H1 (cell line): ENCODE data around the gene BRD1. TPM values are rescaled to one million over a fixed set of nuclear protein-coding genes. Genes with fewer than 3 reads are reported as not detected.

Source experiments
- CTCF ChIA-PET: fragments of 300-600 bp; sonication (Branson Sonifier 250); formaldehyde crosslinking; loops from one replicate; lab custom pipeline; 2021; ENCODE audit not compliant: partially characterized antibody; lab: Charles Lee
- POLR2A ChIA-PET: fragments of 300-600 bp; sonication (Branson Sonifier 250); formaldehyde crosslinking; loops from one replicate; lab custom pipeline; 2021; ENCODE audit warnings: inconsistent platforms; ENCODE audit not compliant: partially characterized antibody; lab: Charles Lee
- DNase-seq, 2 experiments: peaks; one replicate each; pipeline versions ENCODE4 v3.0.0 to v3.0.0-alpha.2; 2010 to 2022; ENCODE audit warnings: low spot score in 2 of 2, low read depth in 1 of 2, mixed read lengths in 1 of 2
- FAIRE-seq: peaks from 2 replicates; lab custom pipeline; 2011; peaks lifted over from hg19 to GRCh38; lab: Jason Lieb, UNC
- H2AFZ ChIP-seq: 2 replicates; pipeline ENCODE4 v1.8.1; 2012; ENCODE audit warnings: low read length, inconsistent platforms
- H2AK5ac ChIP-seq: 2 replicates; pipeline ENCODE4 v1.6.1; 2013; ENCODE audit warnings: low read depth, low read length
- H2BK120ac ChIP-seq: replicated peaks from 2 replicates; pipeline ENCODE3; 2013; ENCODE audit warnings: low read depth, low read length, inconsistent platforms
- H2BK12ac ChIP-seq: 2 replicates; pipeline ENCODE4 v1.6.1; 2013; ENCODE audit warnings: low read depth, low read length
- H2BK15ac ChIP-seq: 2 replicates; pipeline ENCODE4 v1.6.1; 2013; ENCODE audit warnings: low read length
- H2BK20ac ChIP-seq: 2 replicates; pipeline ENCODE4 v1.6.1; 2013; ENCODE audit warnings: low read length
- H2BK5ac ChIP-seq: 2 replicates; pipeline ENCODE4 v1.6.1; 2013; ENCODE audit warnings: low read depth, low read length
- H3K14ac ChIP-seq: 2 replicates; pipeline ENCODE4 v1.6.1; 2013; ENCODE audit warnings: inconsistent platforms; ENCODE audit not compliant: insufficient read length
- H3K18ac ChIP-seq: 2 replicates; pipeline ENCODE4 v1.6.1; 2013; ENCODE audit warnings: low read length; ENCODE audit errors: extremely low read depth
- H3K23ac ChIP-seq: 2 replicates; pipeline ENCODE4 v1.6.1; 2013; ENCODE audit warnings: inconsistent platforms; ENCODE audit not compliant: insufficient read length
- H3K23me2 ChIP-seq: 2 replicates; pipeline ENCODE4 v1.6.1; 2013; ENCODE audit warnings: low read depth, low read length
- H3K27ac ChIP-seq: 2 replicates; pipeline ENCODE4 v1.6.1; 2011; ENCODE audit warnings: low read depth, low read length, inconsistent platforms
- H3K27me3 ChIP-seq, 4 experiments: replicated peaks in 1 of 4; 1 replicate in 1 of 4; 2 replicates in 3 of 4; pipeline versions ENCODE4 v1.6.1 to v1.8.1; 2011 to 2013; ENCODE audit warnings: low read length in 3 of 4, mild to moderate bottlenecking in 3 of 4, inconsistent platforms in 2 of 4, mixed read lengths in 2 of 4, moderate library complexity in 1 of 4; ENCODE audit not compliant: control insufficient read depth in 3 of 4, insufficient read depth in 3 of 4; ENCODE audit errors: extremely low read depth in 1 of 4
- H3K36me3 ChIP-seq, 4 experiments: 2 replicates each; pipeline versions ENCODE4 v1.6.1 to v1.8.1; 2011 to 2013; ENCODE audit warnings: mild to moderate bottlenecking in 4 of 4, low read length in 3 of 4, moderate library complexity in 2 of 4, control low read depth in 1 of 4, inconsistent platforms in 1 of 4; ENCODE audit not compliant: insufficient read depth in 4 of 4, control insufficient read depth in 2 of 4
- H3K4ac ChIP-seq: replicated peaks from 2 replicates; pipeline ENCODE3; 2013; ENCODE audit warnings: low read length, low read depth, mixed read lengths, inconsistent platforms; ENCODE audit not compliant: insufficient read length
- H3K4me1 ChIP-seq, 4 experiments: replicated peaks in 1 of 4; 1 replicate in 1 of 4; 2 replicates in 3 of 4; pipeline versions ENCODE4 v1.6.1 to v1.8.1; 2011 to 2013; ENCODE audit warnings: low read length in 3 of 4, inconsistent platforms in 2 of 4, mixed read lengths in 1 of 4; ENCODE audit not compliant: insufficient read depth in 4 of 4, control insufficient read depth in 3 of 4
- H3K4me2 ChIP-seq, 2 experiments: 2 replicates each; pipeline versions ENCODE4 v1.6.1 to v1.8.1; 2011 to 2013; ENCODE audit warnings: low read depth in 2 of 2, low read length in 2 of 2, control low read depth in 1 of 2, inconsistent platforms in 1 of 2, mild to moderate bottlenecking in 1 of 2; ENCODE audit not compliant: insufficient read depth in 1 of 2
- H3K4me3 ChIP-seq, 4 experiments: fragments of 200-600, 300-600 bp in 1 of 4; sonication (generic), shearing (Covaris generic), sonication (Bioruptor Twin) in 1 of 4; 2 replicates each; pipeline versions ENCODE4 v1.5.1 to v1.8.1; 2011 to 2016; ENCODE audit warnings: low read length in 4 of 4, low read depth in 3 of 4, control low read depth in 2 of 4, inconsistent platforms in 2 of 4, mild to moderate bottlenecking in 2 of 4, mixed read lengths in 1 of 4, moderate library complexity in 1 of 4; ENCODE audit not compliant: insufficient read depth in 2 of 4; ENCODE audit errors: extremely low read depth in 1 of 4
- H3K56ac ChIP-seq: replicated peaks from 2 replicates; pipeline ENCODE3; 2013; ENCODE audit warnings: low read depth, mild to moderate bottlenecking, mixed read lengths, low read length, inconsistent platforms; ENCODE audit not compliant: insufficient read length
- H3K79me1 ChIP-seq: 2 replicates; pipeline ENCODE4 v1.6.1; 2013; ENCODE audit warnings: low read depth, low read length, control low read depth
- H3K79me2 ChIP-seq, 2 experiments: 2 replicates each; pipeline versions ENCODE4 v1.6.1 to v1.8.1; 2012 to 2013; ENCODE audit warnings: low read length in 2 of 2, mild to moderate bottlenecking in 2 of 2, inconsistent platforms in 1 of 2; ENCODE audit not compliant: insufficient read depth in 2 of 2, control insufficient read depth in 1 of 2
- H3K9ac ChIP-seq, 4 experiments: replicated peaks in 1 of 4; 1 replicate in 1 of 4; 2 replicates in 3 of 4; pipeline versions ENCODE4 v1.6.1 to v1.8.1; 2011 to 2013; ENCODE audit warnings: low read depth in 3 of 4, low read length in 3 of 4, control low read depth in 2 of 4, mild to moderate bottlenecking in 2 of 4, moderate library complexity in 2 of 4, inconsistent platforms in 1 of 4; ENCODE audit errors: extremely low read depth in 1 of 4
- H3K9me3 ChIP-seq, 2 experiments: 2 replicates each; pipeline versions ENCODE4 v1.6.1 to v1.8.1; 2012 to 2013; ENCODE audit warnings: mild to moderate bottlenecking in 2 of 2, moderate library complexity in 2 of 2, control low read depth in 1 of 2, inconsistent platforms in 1 of 2, low read depth in 1 of 2, low read length in 1 of 2, mixed read lengths in 1 of 2; ENCODE audit not compliant: insufficient read depth in 2 of 2
- H4K20me1 ChIP-seq, 2 experiments: replicated peaks in 1 of 2; 2 replicates each; pipeline versions ENCODE3 to v1.8.1; 2011 to 2013; ENCODE audit warnings: inconsistent platforms in 2 of 2, low read length in 2 of 2, mild to moderate bottlenecking in 1 of 2; ENCODE audit not compliant: insufficient read depth in 2 of 2, control insufficient read depth in 1 of 2
- H4K5ac ChIP-seq: 2 replicates; pipeline ENCODE4 v1.6.1; 2013; ENCODE audit warnings: low read length, low read depth, mixed read lengths, inconsistent platforms; ENCODE audit not compliant: insufficient read length
- H4K8ac ChIP-seq: 2 replicates; pipeline ENCODE4 v1.8.0; 2013; ENCODE audit warnings: mild to moderate bottlenecking, moderate library complexity, low read length, inconsistent platforms; ENCODE audit not compliant: insufficient read depth; ENCODE audit errors: extremely low read depth
- H4K91ac ChIP-seq: replicated peaks from 2 replicates; pipeline ENCODE3; 2013; ENCODE audit warnings: low read length, mixed read lengths, inconsistent platforms; ENCODE audit not compliant: insufficient read length
- CBX5 ChIP-seq: fragments of 300-800, 300-1000 bp; sonication (generic); IDR thresholded peaks from 2 replicates; pipeline ENCODE4 v1.7.1; 2016; ENCODE audit warnings: antibody characterized with exemption, low read length, low read depth
- CHD2 ChIP-seq: IDR thresholded peaks from 2 replicates; pipeline ENCODE4 v1.6.1; 2012; ENCODE audit warnings: low read length, improper control_type of control experiment
- EP300 ChIP-seq, 2 experiments: IDR thresholded peaks; 1 replicate in 1 of 2; 2 replicates in 1 of 2; pipeline ENCODE4 v1.6.1; 2011 to 2012; ENCODE audit warnings: low read depth in 2 of 2, low read length in 2 of 2, mild to moderate bottlenecking in 2 of 2, borderline replicate concordance in 1 of 2, inconsistent platforms in 1 of 2, moderate library complexity in 1 of 2
- EZH2 ChIP-seq: fragments of 200-600 bp; sonication (generic); IDR thresholded peaks from 2 replicates; pipeline ENCODE4 v1.7.1; 2012; ENCODE audit warnings: low read depth, mild to moderate bottlenecking, moderate library complexity, low read length, inconsistent platforms; ENCODE audit not compliant: severe bottlenecking
- JUN ChIP-seq: IDR thresholded peaks from 2 replicates; pipeline ENCODE4 v1.6.1; 2011; ENCODE audit warnings: low read depth, mild to moderate bottlenecking, improper control_type of control experiment, low read length
- KDM1A ChIP-seq: fragments of 200-600, 300-600 bp; sonication (generic); IDR thresholded peaks from 2 replicates; pipeline ENCODE4 v1.7.1; 2016; ENCODE audit warnings: mild to moderate bottlenecking, low read length, borderline replicate concordance
- MAFK ChIP-seq: IDR thresholded peaks from 2 replicates; pipeline ENCODE4 v1.6.1; 2012; ENCODE audit warnings: low read depth, mild to moderate bottlenecking, improper control_type of control experiment, low read length
- PHF8 ChIP-seq: fragments of 200-600 bp; sonication (generic); conservative IDR thresholded peaks from 2 replicates; pipeline ENCODE4 v1.7.1; 2012; ENCODE audit warnings: low read depth, mild to moderate bottlenecking, inconsistent platforms, low read length, moderate library complexity
- POLR2A ChIP-seq, 2 experiments: IDR thresholded peaks; 1 replicate in 1 of 2; 2 replicates in 1 of 2; pipeline ENCODE4 v1.6.1; 2011; ENCODE audit warnings: low read depth in 2 of 2, low read length in 2 of 2, mild to moderate bottlenecking in 2 of 2; ENCODE audit errors: control extremely low read depth in 1 of 2
- SAP30 ChIP-seq: fragments of 300-600 bp; sonication (generic); IDR thresholded peaks from 2 replicates; pipeline ENCODE4 v1.7.1; 2012; ENCODE audit warnings: low read length, moderate library complexity, mild to moderate bottlenecking, inconsistent platforms; ENCODE audit not compliant: insufficient read depth, insufficient replicate concordance
- SP2 ChIP-seq: IDR thresholded peaks from 2 replicates; pipeline ENCODE4 v1.6.1; 2012; ENCODE audit warnings: mild to moderate bottlenecking, low read length, inconsistent platforms
- TBP ChIP-seq: IDR thresholded peaks from 2 replicates; pipeline ENCODE4 v1.6.1; 2011; ENCODE audit warnings: low read depth, low read length, improper control_type of control experiment
- TCF12 ChIP-seq: IDR thresholded peaks from 2 replicates; pipeline ENCODE4 v1.6.1; 2011; ENCODE audit warnings: low read depth, mild to moderate bottlenecking, low read length
- WGBS, 2 experiments: shearing (Covaris generic) in 1 of 2; methylation state at CpG; one replicate each; pipeline versions ENCODE4 v1.1.6 to v1.1.7; 2013 to 2015; ENCODE audit warnings: low lambda C conversion rate in 2 of 2, mixed read lengths in 2 of 2, inconsistent platforms in 1 of 2, low coverage in 1 of 2, missing lambda C conversion rate in 1 of 2; ENCODE audit not compliant: insufficient replicate concordance in 2 of 2, insufficient coverage in 1 of 2, insufficient read length in 1 of 2; ENCODE audit errors: extremely low coverage in 1 of 2, missing lambda C conversion rate in 1 of 2; 5-methylcytosine and 5-hydroxymethylcytosine counted together
- polyA plus RNA-seq, 7 experiments: library from polyadenylated mRNA; depleted of rRNA in 3 of 7; stranded (reverse) in 5 of 7; unstranded in 2 of 7; fragments of >200 nt in 5 of 7; fragments of 200-250 nt in 2 of 7; gene quantifications; 1 replicate in 5 of 7; 2 replicates in 1 of 7; 4 replicates in 1 of 7; pipeline versions ENCODE4 v1.2.1 to v1.2.3, GENCODE V29; 2011 to 2013; ENCODE audit warnings: missing spikeins in 2 of 7, mixed read lengths in 2 of 7
- total RNA-seq: library from RNA; stranded (reverse); fragmentation: NEBNext Ultra II Directional; extraction: Animal tissue kit (Norgen Biotek cat#: 25700); gene quantifications from 2 replicates; pipeline ENCODE4 v1.2.1, GENCODE V29; 2021
- TF ChIP-seq, protein P1 (sequence below): IDR thresholded peaks from 2 replicates; pipeline ENCODE4 v1.6.1; 2012; ENCODE audit warnings: inconsistent platforms

The BRD1 gene
- total and polyA plus RNA-seq, 2 of the 8 experiments (the other 6 are each of a cell fraction or from before 2014, with no cell fraction given) = 6.8 to 34.0 TPM

DNA sequence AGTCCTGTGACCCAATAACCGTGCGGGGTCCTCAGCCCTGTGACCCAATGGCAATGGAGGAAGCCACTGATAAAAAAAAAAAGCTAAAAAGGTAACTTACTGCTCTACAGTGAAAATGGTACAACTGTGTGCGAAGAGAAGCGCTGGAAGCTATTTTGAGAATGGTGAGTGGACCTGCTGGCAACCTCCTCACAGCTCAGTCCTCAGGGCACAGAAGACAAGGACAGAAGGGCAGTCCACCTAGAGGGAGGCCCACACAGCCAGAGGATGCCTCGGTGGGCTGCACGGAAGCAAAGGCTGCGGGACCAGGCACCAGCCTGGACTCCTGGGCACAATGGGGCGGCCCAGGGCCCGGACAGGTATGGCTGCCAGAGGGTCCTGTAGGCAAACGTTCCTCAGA is 35.6 kb downstream of the BRD1 start:
- FAIRE-seq (no peak), DNase-seq (no peak)
- Histone ChIP-seq H3K9me3 (no peaks in the 10 kb centered on the region), H3K23me2 (no peaks in the 10 kb centered on the region), H3K56ac (no peak overlapping the region), H3K4me3 (no peak overlapping the region), H3K4me1 (peaks cover 0 to 4% (median 2%) of the 10 kb centered on the region in 4 experiments; a peak in 2 of 7 replicates), H4K20me1 (peaks cover 31 to 34% of the 10 kb centered on the region in 2 experiments), H2BK12ac (no peak overlapping the region), H3K79me1 (peaks cover 12% of the 10 kb centered on the region), H3K23ac (no peak overlapping the region), H4K5ac (no peak overlapping the region), H3K4ac (no peak overlapping the region), H3K27ac (no peak overlapping the region), H2BK120ac (no peak overlapping the region), H3K79me2 (peaks cover 0 to 50% of the 10 kb centered on the region in 2 experiments; a peak in 2 of 4 replicates), H3K9ac (no peak overlapping the region), H4K8ac (no peak overlapping the region), H3K36me3 (peaks cover 12 to 51% (median 44%) of the 10 kb centered on the region in 4 experiments; a peak in 7 of 8 replicates), H2AFZ (no peak overlapping the region), H2AK5ac (no peak overlapping the region), H2BK5ac (no peak overlapping the region), H3K14ac (no peak overlapping the region), H3K18ac (no peak overlapping the region), H3K27me3 (no peaks in the 10 kb centered on the region), H4K91ac (no peak overlapping the region), H3K4me2 (no peak overlapping the region), H2BK20ac (no peak overlapping the region), H2BK15ac (no peak overlapping the region)
- WGBS, 2 experiments = 93% methylated on average over 10 of the region's 10 CpGs; no CpG with 5 or more reads in 1 of the 2 experiments
- CTCF ChIA-PET = interaction anchor here (1.2 kb wide), 1 partner anchor 11 kb away, joined by 3 read pairs; no protein-coding TSS in a partner anchor
- POLR2A ChIA-PET = no interaction called here
- TF ChIP-seq CBX5 (no peak), MAFK (no peak), POLR2A (IDR thresholded peaks at IDR 0.05; ENCODE audit: control extremely low read depth in 1 of 2, low read depth in 2 of 2, low read length in 2 of 2) (no peak), SP2 (no peak), EP300 (IDR thresholded peaks at IDR 0.05; ENCODE audit: borderline replicate concordance in 1 of 2, low read depth in 2 of 2, low read length in 2 of 2) (no peak), TBP (no peak), SAP30 (no peak), TCF12 (no peak), EZH2 (no peak), PHF8 (no peak), JUN (no peak), CHD2 (no peak), KDM1A (no peak)
- TF ChIP-seq, protein P1, sequence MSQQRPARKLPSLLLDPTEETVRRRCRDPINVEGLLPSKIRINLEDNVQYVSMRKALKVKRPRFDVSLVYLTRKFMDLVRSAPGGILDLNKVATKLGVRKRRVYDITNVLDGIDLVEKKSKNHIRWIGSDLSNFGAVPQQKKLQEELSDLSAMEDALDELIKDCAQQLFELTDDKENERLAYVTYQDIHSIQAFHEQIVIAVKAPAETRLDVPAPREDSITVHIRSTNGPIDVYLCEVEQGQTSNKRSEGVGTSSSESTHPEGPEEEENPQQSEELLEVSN = no peak
